Coronary artery (tissue), 2 donors: Measurements from ENCODE around the gene ENPP7.

Source experiments
- DNase-seq: peaks from one replicate; pipeline ENCODE4 v3.0.0-alpha.2; 2017; ENCODE audit warnings: low spot score
- H3K27ac ChIP-seq, 2 donors: fragments of 200-600 bp; sonication (generic); one replicate each; pipeline ENCODE4 v1.5.1; 2016 to 2019
- H3K4me3 ChIP-seq: fragments of 200-600 bp; sonication (generic); 2 replicates; pipeline ENCODE4 v1.5.1; 2016; ENCODE audit warnings: mild to moderate bottlenecking, moderate library complexity
- CTCF ChIP-seq: fragments of 200-600 bp; sonication (generic); IDR thresholded peaks from one replicate; pipeline ENCODE4 v1.5.1; 2019; ENCODE audit warnings: antibody characterized with exemption

ENPP7 gene

GRCh38 chr17:79743614-79744013, 12.9 kb downstream of the ENPP7 start:
- Histone ChIP-seq H3K4me3 (no peak overlapping the region), H3K27ac (no peak overlapping the region)
- no peak for TF ChIP-seq CTCF
- DNase-seq = no peak

DNA sequence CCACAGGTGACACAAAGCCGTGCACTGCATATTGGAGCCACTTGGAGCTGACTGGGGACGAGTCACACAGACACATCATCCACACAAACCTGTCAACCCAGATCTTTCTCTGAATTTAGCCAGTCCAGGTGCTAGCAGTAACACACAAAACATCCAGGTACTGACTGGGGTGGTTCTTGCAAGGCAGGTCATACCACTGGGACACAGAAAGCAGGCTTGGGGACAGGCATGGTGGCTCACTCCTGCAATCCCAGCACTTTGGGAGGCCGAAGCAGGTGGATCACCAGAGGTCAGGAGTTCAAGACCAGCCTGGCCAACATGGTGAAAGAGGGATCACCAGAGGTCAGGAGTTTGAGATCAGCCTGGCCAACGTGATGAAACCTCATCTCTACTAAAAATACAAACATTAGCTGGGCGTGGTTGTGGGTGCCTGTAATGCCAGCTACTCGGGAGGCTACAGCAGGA, 14.9 kb downstream of the ENPP7 start:
- no peak for TF ChIP-seq CTCF
- no peak overlapping the region for H3K27ac ChIP-seq
- no peak for DNase-seq
- H3K4me3 ChIP-seq = no peak overlapping the region

DNA sequence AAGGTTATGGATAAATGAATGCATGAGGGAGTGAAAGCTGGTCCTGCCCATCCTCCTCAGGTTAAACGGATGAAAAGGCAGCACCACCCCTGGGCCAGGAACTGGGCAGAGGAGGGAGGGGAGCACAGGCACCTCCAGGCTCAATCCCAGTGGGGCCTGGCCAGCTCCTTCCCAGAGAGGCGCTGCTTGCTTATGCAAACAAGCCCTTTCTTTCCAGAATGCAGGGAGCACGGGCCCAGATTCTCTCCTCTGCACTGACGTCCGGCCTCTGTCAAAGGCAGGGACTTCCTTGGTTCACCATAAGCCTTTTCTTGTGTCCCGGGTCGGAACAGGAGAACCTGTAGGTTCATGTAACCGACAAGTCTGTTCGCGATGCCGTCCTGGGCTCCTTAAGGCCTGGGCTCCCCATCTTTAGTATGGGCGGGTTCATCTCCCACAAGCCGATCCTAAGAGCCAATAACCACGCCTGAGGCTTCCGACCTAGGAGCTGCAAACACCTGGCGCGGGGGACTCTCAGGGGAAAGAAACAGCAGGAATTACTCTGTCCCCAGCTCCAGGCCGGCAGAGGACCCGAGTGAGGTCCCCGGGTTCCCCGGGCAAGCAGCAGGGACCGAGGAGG, 16.3 kb downstream of the ENPP7 start:
- no peak for TF ChIP-seq CTCF
- Histone ChIP-seq H3K27ac (no peak overlapping the region), H3K4me3 (no peak overlapping the region)
- DNase-seq = no peak

- TF ChIP-seq CTCF = no peak
- no peak for DNase-seq
- Histone ChIP-seq H3K4me3 (peak overlapping the region; percentile 10), H3K27ac (no peak overlapping the region)
Observed at GRCh38 chr17:79747508-79748294, 17.0 kb downstream of the ENPP7 start.

DNA sequence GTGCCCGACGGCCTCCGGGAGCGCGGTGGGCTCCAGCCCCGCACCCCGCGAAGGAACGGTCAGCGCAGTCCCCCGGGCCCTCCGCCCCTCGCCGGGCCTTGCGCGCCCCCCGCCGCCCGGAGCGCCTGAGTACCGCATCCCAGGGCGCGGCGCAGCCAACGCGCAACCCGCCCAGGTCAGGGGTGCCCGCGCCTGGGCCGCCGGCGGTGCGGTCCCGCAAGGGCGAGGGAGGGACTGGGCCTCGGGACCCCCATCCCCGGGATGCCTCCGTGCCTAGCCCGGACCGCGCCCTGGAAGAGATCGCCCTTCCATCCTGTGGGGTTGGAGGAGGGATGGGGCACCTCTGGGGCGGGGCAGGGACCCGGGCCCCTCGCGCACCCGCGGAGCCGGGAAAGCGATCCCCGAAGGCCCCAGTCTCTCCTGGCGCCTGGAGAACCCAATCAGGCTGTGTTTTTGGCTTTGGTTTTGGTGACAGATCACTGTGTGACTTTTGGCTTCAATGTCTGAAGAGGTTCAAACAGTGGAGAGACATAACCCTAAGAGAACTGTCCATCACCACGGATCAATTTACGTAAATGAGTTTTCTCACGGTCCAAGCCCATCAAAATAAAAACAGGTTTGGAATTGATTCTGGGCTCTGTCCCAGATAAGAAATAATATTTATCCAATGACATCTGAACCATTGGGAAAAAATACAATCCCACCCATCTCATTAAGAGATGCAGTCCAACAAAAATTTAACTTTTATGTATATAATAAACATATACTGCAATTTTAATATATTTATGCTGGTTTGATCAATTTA, 17.8 kb downstream of the ENPP7 start:
- Histone ChIP-seq H3K27ac (no peak overlapping the region), H3K4me3 (peak overlapping the region; percentile 10)
- no peak for DNase-seq
- no peak for TF ChIP-seq CTCF

DNA sequence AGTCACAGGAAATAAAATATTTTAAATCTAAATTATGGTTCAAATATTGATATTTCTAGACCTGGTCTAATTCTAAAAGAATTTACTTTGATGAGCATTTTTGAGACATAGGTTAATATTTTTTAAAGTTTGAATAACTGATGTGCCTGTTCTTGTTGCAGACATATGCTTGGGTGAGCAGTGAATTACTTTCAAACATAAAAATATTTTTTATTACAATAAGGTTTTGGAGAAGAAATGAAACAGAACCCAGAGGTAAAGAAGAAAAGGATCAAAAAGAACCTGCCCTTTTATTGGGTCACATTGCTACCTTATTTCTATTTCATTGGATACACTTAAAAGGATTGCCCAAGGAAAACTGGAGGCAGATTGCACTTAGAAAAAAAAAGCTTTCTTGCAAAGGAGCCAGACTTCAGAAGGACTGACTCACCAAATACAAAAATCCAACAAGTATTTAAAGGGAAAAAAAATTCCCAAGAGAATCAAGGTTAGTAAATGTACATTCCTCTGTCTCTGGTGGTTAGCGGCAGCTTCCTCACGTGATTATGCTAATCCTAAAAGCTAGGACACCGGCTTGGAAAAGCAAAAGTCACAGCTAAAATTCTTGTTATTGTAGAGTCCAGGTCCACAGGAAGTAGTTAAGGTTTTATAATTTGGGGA, 18.5 kb downstream of the ENPP7 start:
- DNase-seq = no peak
- TF ChIP-seq CTCF = no peak
- no peak overlapping the region for H3K27ac ChIP-seq
- H3K4me3 ChIP-seq = no peak overlapping the region
